NCI-H82 treated with DMSO at 0.1 percent for 48 hours (cell line): ENCODE data around the gene SLX4IP.

ENCODE experiments used
- DNase-seq: peaks from one replicate; lab custom pipeline; 2025; ENCODE audit not compliant: unreplicated experiment; lab: John Stamatoyannopoulos, UW

Gene SLX4IP

GRCh38 chr20:10492844-10493243 is 57.7 kb downstream of the SLX4IP start:
- no peak for DNase-seq

GRCh38 chr20:10495173-10495572 is 60.1 kb downstream of the SLX4IP start:
- DNase-seq: no peak

GRCh38 chr20:10496465-10496864 is 61.4 kb downstream of the SLX4IP start:
- no peak for DNase-seq

GRCh38 chr20:10497283-10497682 is 62.2 kb downstream of the SLX4IP start:
- no peak for DNase-seq

GRCh38 chr20:10497791-10498190 is 62.7 kb downstream of the SLX4IP start:
- no peak for DNase-seq

- no peak for DNase-seq
Observed at GRCh38 chr20:10498200-10498599, 63.1 kb downstream of the SLX4IP start.

- DNase-seq: no peak
Observed at GRCh38 chr20:10501402-10501801, 66.3 kb downstream of the SLX4IP start.

- DNase-seq: no peak
Observed at GRCh38 chr20:10502098-10502526, 67.0 kb downstream of the SLX4IP start.

GRCh38 chr20:10504608-10504993 is 69.5 kb downstream of the SLX4IP start:
- DNase-seq: no peak

- DNase-seq: no peak
Observed at GRCh38 chr20:10504994-10505730, 70.1 kb downstream of the SLX4IP start.

- DNase-seq: no peak
Observed at GRCh38 chr20:10505827-10506226, 70.7 kb downstream of the SLX4IP start.

GRCh38 chr20:10507052-10507451 is 71.9 kb downstream of the SLX4IP start:
- no peak for DNase-seq

GRCh38 chr20:10508060-10508459 is 73.0 kb downstream of the SLX4IP start:
- DNase-seq: no peak

- no peak for DNase-seq
Observed at GRCh38 chr20:10508468-10509251, 73.6 kb downstream of the SLX4IP start.

- no peak for DNase-seq
Observed at GRCh38 chr20:10509376-10509775, 74.3 kb downstream of the SLX4IP start.

GRCh38 chr20:10510216-10510615 is 75.1 kb downstream of the SLX4IP start:
- no peak for DNase-seq

GRCh38 chr20:10511170-10511508 is 76.0 kb downstream of the SLX4IP start:
- DNase-seq: no peak

- peak; percentile 14 for DNase-seq
Observed at GRCh38 chr20:10511509-10512251, 76.6 kb downstream of the SLX4IP start.

GRCh38 chr20:10513061-10513460 is 78.0 kb downstream of the SLX4IP start:
- no peak for DNase-seq

- DNase-seq: no peak
Observed at GRCh38 chr20:10513931-10514575, 78.9 kb downstream of the SLX4IP start.

- DNase-seq: no peak
Observed at GRCh38 chr20:10516529-10516928, 81.4 kb downstream of the SLX4IP start.
